GM12873 (cell line): ENCODE results near the gene DSCAM.

ENCODE experiments used
- TF ChIP-seq, protein P1 (sequence below): IDR thresholded peaks from 2 replicates; pipeline ENCODE4 v1.5.1; 2012; ENCODE audit warnings: low read depth, mild to moderate bottlenecking, moderate library complexity, low read length, control low read depth; ENCODE audit not compliant: insufficient read depth; ENCODE audit errors: missing control alignments

DSCAM gene

GRCh38 chr21:40242586-40243265 lies 604.2 kb downstream of the DSCAM start:
- TF ChIP-seq, protein P1, sequence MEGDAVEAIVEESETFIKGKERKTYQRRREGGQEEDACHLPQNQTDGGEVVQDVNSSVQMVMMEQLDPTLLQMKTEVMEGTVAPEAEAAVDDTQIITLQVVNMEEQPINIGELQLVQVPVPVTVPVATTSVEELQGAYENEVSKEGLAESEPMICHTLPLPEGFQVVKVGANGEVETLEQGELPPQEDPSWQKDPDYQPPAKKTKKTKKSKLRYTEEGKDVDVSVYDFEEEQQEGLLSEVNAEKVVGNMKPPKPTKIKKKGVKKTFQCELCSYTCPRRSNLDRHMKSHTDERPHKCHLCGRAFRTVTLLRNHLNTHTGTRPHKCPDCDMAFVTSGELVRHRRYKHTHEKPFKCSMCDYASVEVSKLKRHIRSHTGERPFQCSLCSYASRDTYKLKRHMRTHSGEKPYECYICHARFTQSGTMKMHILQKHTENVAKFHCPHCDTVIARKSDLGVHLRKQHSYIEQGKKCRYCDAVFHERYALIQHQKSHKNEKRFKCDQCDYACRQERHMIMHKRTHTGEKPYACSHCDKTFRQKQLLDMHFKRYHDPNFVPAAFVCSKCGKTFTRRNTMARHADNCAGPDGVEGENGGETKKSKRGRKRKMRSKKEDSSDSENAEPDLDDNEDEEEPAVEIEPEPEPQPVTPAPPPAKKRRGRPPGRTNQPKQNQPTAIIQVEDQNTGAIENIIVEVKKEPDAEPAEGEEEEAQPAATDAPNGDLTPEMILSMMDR: no peak

GRCh38 chr21:40235528-40235927 lies 611.4 kb downstream of the DSCAM start:
- TF ChIP-seq, protein P1: no peak

DNA sequence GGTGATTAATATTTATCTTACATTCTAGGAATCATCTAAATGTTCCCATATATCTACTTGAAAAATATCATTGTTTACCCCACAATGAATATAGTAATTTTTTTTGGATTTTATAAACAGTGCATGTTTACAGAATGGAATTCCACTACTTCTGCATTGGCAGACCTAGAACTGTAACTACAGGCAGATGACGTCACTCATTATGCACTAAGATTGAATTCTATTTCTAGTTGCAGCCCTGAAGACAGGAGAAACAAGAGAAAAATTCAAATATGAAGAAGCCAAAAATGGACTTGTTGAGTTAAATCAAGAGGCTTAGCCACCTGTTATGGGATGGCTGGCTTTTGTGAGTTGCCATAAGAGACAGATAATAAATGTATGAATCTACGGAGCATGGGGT lies 615.0 kb downstream of the DSCAM start:
- TF ChIP-seq, protein P1: no peak

GRCh38 chr21:40227096-40227495 lies 619.9 kb downstream of the DSCAM start:
- TF ChIP-seq, protein P1: no peak

GRCh38 chr21:40215941-40216340 lies 631.0 kb downstream of the DSCAM start:
- TF ChIP-seq, protein P1: no peak

DNA sequence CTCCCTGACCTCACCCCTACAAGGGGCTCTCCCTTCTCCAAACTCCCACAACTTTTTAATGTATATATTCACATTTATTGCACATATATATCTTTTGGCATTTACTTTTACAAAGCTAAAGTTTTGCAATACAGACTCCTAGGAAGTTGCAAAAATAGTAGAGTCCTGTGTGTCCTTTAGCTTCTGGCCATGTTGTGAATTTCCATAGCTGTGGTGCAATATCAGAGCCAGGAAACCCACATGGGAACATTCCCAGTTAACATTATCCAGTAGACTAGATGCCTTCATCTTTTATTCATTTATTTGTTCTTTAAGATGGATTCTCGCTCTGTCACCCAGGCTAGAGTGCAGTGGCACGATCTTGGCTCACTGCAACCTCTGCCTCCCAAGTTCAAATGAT lies 636.7 kb downstream of the DSCAM start:
- TF ChIP-seq, protein P1: no peak

DNA sequence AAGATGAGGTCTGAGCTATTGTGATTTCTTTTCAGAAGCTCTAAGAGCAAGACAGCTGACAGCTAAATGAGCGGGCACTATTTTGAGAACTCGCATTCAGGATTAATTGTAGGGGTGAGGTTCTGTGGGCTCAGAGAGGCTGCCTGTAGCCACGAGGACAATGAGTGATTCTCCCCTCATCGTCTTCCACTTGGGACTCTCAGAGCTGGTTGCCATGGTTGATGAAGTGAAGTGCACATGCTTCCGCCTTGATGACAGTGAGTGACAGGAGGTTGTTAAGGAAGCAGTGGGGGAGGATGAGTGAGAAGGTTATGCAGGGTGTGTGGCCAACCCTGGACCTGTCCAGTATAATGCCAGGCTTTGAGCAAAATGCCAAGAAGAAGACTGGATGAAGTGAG lies 638.0 kb downstream of the DSCAM start:
- TF ChIP-seq, protein P1: no peak
